IMR-90 (cell line): Measurements from ENCODE around the gene CEP41. TPM values are rescaled to one million over a fixed set of nuclear protein-coding genes. Genes with fewer than 3 reads are reported as not detected.

Experiments used
- ATAC-seq: fragments of 200-7000 bp; cut with Tn5 transposase; 2 replicates; pipeline ENCODE4 v1.9.1; 2020; ENCODE audit warnings: low read depth, mild to moderate bottlenecking, moderate library complexity
- BruUV-seq: library from RNA; stranded (reverse); fragments of 400-500 nt; replicated peaks from 2 replicates; lab custom pipeline; 2021; lab: Mats Ljungman, UMichigan
- CTCF ChIA-PET: fragments of 300-600 bp; formaldehyde crosslinking; extraction: SDS; loops from one replicate; lab custom pipeline; 2021; ENCODE audit warnings: antibody characterized with exemption; lab: Yijun Ruan, JAX
- POLR2A ChIA-PET: fragments of 300-600 bp; sonication (Branson Sonifier 250); formaldehyde crosslinking; loops from one replicate; lab custom pipeline; 2022; ENCODE audit warnings: antibody characterized with exemption; ENCODE audit not compliant: unreplicated experiment; lab: Charles Lee
- DNase-seq: peaks from one replicate; pipeline ENCODE4 v3.0.0; 2013
- H2AFZ ChIP-seq: replicated peaks from 2 replicates; pipeline ENCODE3; 2013; ENCODE audit warnings: low read length, mild to moderate bottlenecking; ENCODE audit not compliant: poor library complexity
- H2AK5ac ChIP-seq: 2 replicates; pipeline ENCODE4 v1.6.1; 2013; ENCODE audit warnings: low read depth, low read length, inconsistent platforms
- H2AK9ac ChIP-seq: replicated peaks from 2 replicates; pipeline ENCODE3; 2013; ENCODE audit warnings: mild to moderate bottlenecking, low read depth, low read length, moderate library complexity; ENCODE audit not compliant: poor library complexity
- H2BK120ac ChIP-seq: 2 replicates; pipeline ENCODE4 v1.6.1; 2013; ENCODE audit warnings: low read depth, low read length, inconsistent platforms
- H2BK15ac ChIP-seq: 3 replicates; pipeline ENCODE4 v1.6.1; 2013; ENCODE audit warnings: low read depth, low read length, inconsistent platforms
- H2BK20ac ChIP-seq: 2 replicates; pipeline ENCODE4 v1.6.1; 2013; ENCODE audit warnings: low read depth, mild to moderate bottlenecking, inconsistent platforms, low read length, moderate library complexity
- H2BK5ac ChIP-seq: 2 replicates; pipeline ENCODE4 v1.6.1; 2013; ENCODE audit warnings: mild to moderate bottlenecking, low read depth, low read length, inconsistent platforms; ENCODE audit not compliant: poor library complexity, severe bottlenecking
- H3K14ac ChIP-seq: replicated peaks from 2 replicates; pipeline ENCODE4 v1.6.1; 2013; ENCODE audit warnings: low read depth, low read length, inconsistent platforms
- H3K18ac ChIP-seq: 2 replicates; pipeline ENCODE4 v1.6.1; 2013; ENCODE audit warnings: low read depth, low read length, control low read depth
- H3K23ac ChIP-seq: 2 replicates; pipeline ENCODE4 v1.6.1; 2013; ENCODE audit warnings: low read depth, low read length, inconsistent platforms
- H3K27ac ChIP-seq: 2 replicates; pipeline ENCODE4 v1.5.1; 2013; ENCODE audit warnings: mild to moderate bottlenecking, control low read depth, low read length; ENCODE audit not compliant: insufficient read depth
- H3K27me3 ChIP-seq: 2 replicates; pipeline ENCODE4 v1.6.1; 2013; ENCODE audit warnings: low read length; ENCODE audit not compliant: control insufficient read depth, insufficient read depth
- H3K36me3 ChIP-seq: 2 replicates; pipeline ENCODE4 v1.6.1; 2013; ENCODE audit warnings: low read length, mixed read lengths; ENCODE audit not compliant: control insufficient read depth, insufficient read depth
- H3K4ac ChIP-seq: 2 replicates; pipeline ENCODE4 v1.6.1; 2013; ENCODE audit warnings: low read depth, low read length, inconsistent platforms
- H3K4me1 ChIP-seq: 2 replicates; pipeline ENCODE4 v1.6.1; 2013; ENCODE audit warnings: low read length, mixed read lengths; ENCODE audit not compliant: control insufficient read depth, insufficient read depth
- H3K4me2 ChIP-seq: 2 replicates; pipeline ENCODE4 v1.6.1; 2013; ENCODE audit warnings: low read depth, mild to moderate bottlenecking, control low read depth, low read length, moderate library complexity
- H3K4me3 ChIP-seq: 2 replicates; pipeline ENCODE4 v1.5.1; 2013; ENCODE audit warnings: low read depth, mild to moderate bottlenecking, control low read depth, low read length, moderate library complexity; ENCODE audit not compliant: insufficient read depth
- H3K56ac ChIP-seq: 2 replicates; pipeline ENCODE4 v1.6.1; 2013; ENCODE audit warnings: low read length, inconsistent platforms; ENCODE audit not compliant: insufficient read depth; ENCODE audit errors: extremely low read depth
- H3K79me1 ChIP-seq, 2 experiments: 2 replicates each; pipeline ENCODE4 v1.6.1; 2013; ENCODE audit warnings: low read length in 2 of 2, inconsistent platforms in 1 of 2, low read depth in 1 of 2
- H3K9ac ChIP-seq: 2 replicates; pipeline ENCODE4 v1.6.1; 2013; ENCODE audit warnings: low read depth, low read length, control low read depth
- H3K9me1 ChIP-seq: 2 replicates; pipeline ENCODE4 v1.6.1; 2013; ENCODE audit warnings: low read length, inconsistent platforms; ENCODE audit not compliant: insufficient read depth
- H3K9me3 ChIP-seq: 2 replicates; pipeline ENCODE4 v1.6.1; 2013; ENCODE audit warnings: low read length; ENCODE audit not compliant: control insufficient read depth, insufficient read depth
- H4K20me1 ChIP-seq: 2 replicates; pipeline ENCODE4 v1.6.1; 2013; ENCODE audit warnings: low read length, inconsistent platforms; ENCODE audit not compliant: insufficient read depth
- H4K5ac ChIP-seq: 2 replicates; pipeline ENCODE4 v1.6.1; 2013; ENCODE audit warnings: mild to moderate bottlenecking, low read depth, low read length, control low read depth
- H4K8ac ChIP-seq, 2 experiments: 2 replicates each; pipeline ENCODE4 v1.6.1; 2013; ENCODE audit warnings: low read depth in 2 of 2, low read length in 2 of 2, control low read depth in 1 of 2, inconsistent platforms in 1 of 2
- H4K91ac ChIP-seq: 2 replicates; pipeline ENCODE4 v1.6.1; 2013; ENCODE audit warnings: low read depth, low read length, inconsistent platforms; ENCODE audit not compliant: insufficient read depth
- BHLHE40 ChIP-seq: fragments of 150-350 bp; IDR thresholded peaks from 2 replicates; pipeline ENCODE4 v1.6.1; 2016; ENCODE audit warnings: mild to moderate bottlenecking, low read depth, low read length
- CEBPB ChIP-seq: IDR thresholded peaks from 2 replicates; pipeline ENCODE4 v1.6.1; 2012; ENCODE audit warnings: low read depth, low read length, improper control_type of control experiment
- CHD1 ChIP-seq: IDR thresholded peaks from 2 replicates; pipeline ENCODE4 v1.6.1; 2012; ENCODE audit warnings: low read depth, low read length, improper control_type of control experiment
- ELK1 ChIP-seq: fragments of 150-350 bp; IDR thresholded peaks from 2 replicates; pipeline ENCODE4 v1.6.1; 2016; ENCODE audit warnings: low read depth, mild to moderate bottlenecking, low read length, moderate library complexity, borderline replicate concordance
- FOS ChIP-seq: fragments of 150-350 bp; IDR thresholded peaks from 2 replicates; pipeline ENCODE4 v1.6.1; 2016; ENCODE audit warnings: low read depth, low read length
- MAFK ChIP-seq: IDR thresholded peaks from 2 replicates; pipeline ENCODE4 v1.6.1; 2012; ENCODE audit warnings: low read depth, low read length, improper control_type of control experiment
- MAZ ChIP-seq: IDR thresholded peaks from 2 replicates; pipeline ENCODE4 v1.6.1; 2012; ENCODE audit warnings: low read depth, mild to moderate bottlenecking, low read length, improper control_type of control experiment, moderate library complexity, borderline replicate concordance
- MXI1 ChIP-seq: IDR thresholded peaks from 2 replicates; pipeline ENCODE4 v1.6.1; 2012; ENCODE audit warnings: low read depth, mild to moderate bottlenecking, low read length, moderate library complexity, borderline replicate concordance
- NFE2L2 ChIP-seq: fragments of 150-350 bp; IDR thresholded peaks from 2 replicates; pipeline ENCODE4 v1.6.1; 2016; ENCODE audit warnings: low read depth, mild to moderate bottlenecking, low read length
- POLR2A ChIP-seq: IDR thresholded peaks from 2 replicates; pipeline ENCODE4 v1.6.1; 2012; ENCODE audit warnings: mild to moderate bottlenecking, low read depth, low read length
- RAD21 ChIP-seq: IDR thresholded peaks from 2 replicates; pipeline ENCODE4 v1.6.1; 2012; ENCODE audit warnings: low read length, improper control_type of control experiment
- RCOR1 ChIP-seq: IDR thresholded peaks from 2 replicates; pipeline ENCODE4 v1.6.1; 2012; ENCODE audit warnings: mild to moderate bottlenecking, low read length, improper control_type of control experiment; ENCODE audit not compliant: insufficient replicate concordance
- RFX5 ChIP-seq: IDR thresholded peaks from 2 replicates; pipeline ENCODE4 v1.8.0; 2012; ENCODE audit warnings: low read depth, mild to moderate bottlenecking, low read length, moderate library complexity
- SMC3 ChIP-seq: fragments of 150-350 bp; IDR thresholded peaks from 2 replicates; pipeline ENCODE4 v1.6.1; 2016; ENCODE audit warnings: low read depth, mild to moderate bottlenecking, antibody characterized with exemption, low read length, moderate library complexity
- USF2 ChIP-seq: fragments of 150-350 bp; IDR thresholded peaks from 2 replicates; pipeline ENCODE4 v1.6.1; 2017; ENCODE audit warnings: mild to moderate bottlenecking, antibody characterized with exemption, low read length, low read depth
- WGBS, 2 experiments: methylation state at CpG; one replicate each; pipeline versions ENCODE4 v1.1.5 to v1.1.7; 2013; ENCODE audit warnings: missing lambda C conversion rate in 2 of 2; ENCODE audit not compliant: insufficient read length in 1 of 2; ENCODE audit errors: extremely low coverage in 2 of 2; 5-methylcytosine and 5-hydroxymethylcytosine counted together
- dilution Hi-C: fragments of 300-500 bp; cut with HindIII; formaldehyde crosslinking; loops from one replicate; pipeline ENCODE4 v1.14.3; 2018; ENCODE audit warnings: low sequenced_read_pairs; ENCODE audit not compliant: unreplicated experiment
- in situ Hi-C: fragments of 300-500 bp; cut with MboI; formaldehyde crosslinking; loops from 3 replicates; pipeline ENCODE4 v1.14.3; 2019; ENCODE audit warnings: low sequenced_read_pairs, inconsistent platforms, mixed read lengths
- intact Hi-C: fragments of 100-400 bp; cut with micrococcal nuclease; formaldehyde crosslinking; loops from 2 replicates; pipeline ENCODE4 v1.10.0; 2022
- polyA plus RNA-seq, 3 experiments: library from polyadenylated mRNA; depleted of rRNA; stranded (reverse); fragments of >200 nt; gene quantifications; 2 replicates each; pipeline ENCODE4 v1.2.3, GENCODE V29; 2012; ENCODE audit warnings: low replicate concordance in 1 of 3
- total RNA-seq: library from RNA; depleted of rRNA; stranded (reverse); fragments of >200 nt; gene quantifications from 2 replicates; pipeline ENCODE4 v1.2.3, GENCODE V29; 2012

Gene CEP41
- total and polyA plus RNA-seq, 2 of the 4 experiments (the other 2 are of a cell fraction), result 12.2 to 21.9 TPM

GRCh38 chr7:130346941-130347340, 93.9 kb downstream of the CEP41 start:
- no peaks in the 10 kb centered on the region for H4K20me1 ChIP-seq
- no peak overlapping the region for H4K91ac ChIP-seq
- DNase-seq (no peak), ATAC-seq (no peak)
- no peak overlapping the region for H2AK9ac ChIP-seq
- peaks cover 3% of the 10 kb centered on the region; the same call in 1 of the 2 replicates for H3K9me1 ChIP-seq
- H3K18ac ChIP-seq, result no peak overlapping the region
- TF ChIP-seq RCOR1 (no peak), NFE2L2 (no peak), FOS (no peak), ELK1 (no peak), RAD21 (no peak), MAZ (no peak), SMC3 (no peak), MAFK (no peak), CEBPB (no peak), RFX5 (no peak), MXI1 (no peak), POLR2A (no peak), USF2 (no peak), BHLHE40 (no peak), CHD1 (no peak)
- no peak overlapping the region; the same call in 2 of the 3 replicates for H2BK15ac ChIP-seq
- H3K27ac ChIP-seq, result no peak overlapping the region
- H3K4me2 ChIP-seq, result no peak overlapping the region
- no peak overlapping the region for H3K4me3 ChIP-seq
- no peak overlapping the region for H2BK20ac ChIP-seq
- no peak overlapping the region for H2BK120ac ChIP-seq
- no peak overlapping the region for H3K4ac ChIP-seq
- WGBS, 2 experiments, result 50% methylated on average over 2 of the region's 12 CpGs; no CpG with 5 or more reads in 1 of the 2 experiments
- H2BK5ac ChIP-seq, result no peak overlapping the region
- no peak overlapping the region for H3K9ac ChIP-seq
- H3K27me3 ChIP-seq, result no peaks in the 10 kb centered on the region
- no peak overlapping the region for H2AFZ ChIP-seq
- ChIA-PET CTCF (no interaction called here), POLR2A (no interaction called here)
- dilution Hi-C loops (no loop called here), intact Hi-C loops (no loop called here), in situ Hi-C loops (no loop called here)
- H3K14ac ChIP-seq, result no peak overlapping the region
- no peak overlapping the region for H4K8ac ChIP-seq
- H3K36me3 ChIP-seq, result no peaks in the 10 kb centered on the region
- peaks cover 3% of the 10 kb centered on the region; the same call in 1 of the 2 replicates for H3K4me1 ChIP-seq
- no peak overlapping the region for H3K23ac ChIP-seq
- 0 out of 2 replicates have a peak overlapping the region, but pooled peaks have one; percentile 12 for H2AK5ac ChIP-seq
- no TSS peak for BruUV-seq
- no peaks in the 10 kb centered on the region for H3K9me3 ChIP-seq
- H3K56ac ChIP-seq, result no peak overlapping the region
- H3K79me1 ChIP-seq, result no peaks in the 10 kb centered on the region
- no peak overlapping the region for H4K5ac ChIP-seq
